Panc1 (cell line): ENCODE data around the gene RIMS1.

ENCODE experiments used
- TF ChIP-seq, protein P1 (sequence below): fragments of 450-650 bp; IDR thresholded peaks from 2 replicates; pipeline ENCODE4 v1.5.1; 2017; ENCODE audit warnings: mild to moderate bottlenecking
- TF ChIP-seq, protein P2 (sequence below), 2 experiments: IDR thresholded peaks; 2 replicates each; pipeline ENCODE4 v1.6.1; 2011 to 2012; ENCODE audit warnings: low read depth in 2 of 2, control low read depth in 1 of 2, low read length in 1 of 2, mild to moderate bottlenecking in 1 of 2, moderate library complexity in 1 of 2; ENCODE audit not compliant: insufficient read depth in 1 of 2

DNA sequence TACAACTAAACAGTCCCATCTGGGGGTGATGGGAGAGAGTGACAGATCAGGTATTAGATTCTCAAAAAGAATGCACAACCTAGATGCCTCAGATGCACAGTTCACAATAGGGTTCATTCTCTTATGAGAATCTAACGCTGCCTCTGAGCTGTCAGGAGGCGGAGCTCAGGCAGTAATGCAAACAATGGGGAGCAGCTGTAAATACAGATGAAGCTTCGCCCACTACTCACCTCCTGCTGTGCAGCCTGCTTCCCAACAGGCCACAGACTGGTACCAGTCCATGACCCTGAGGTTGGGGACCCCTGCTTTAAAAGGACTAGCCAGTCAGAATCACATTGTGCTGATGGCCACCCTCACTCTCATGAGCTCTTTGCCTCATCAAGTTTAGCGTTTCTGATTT lies 488.5 kb downstream of the RIMS1 start:
- TF ChIP-seq, protein P1, sequence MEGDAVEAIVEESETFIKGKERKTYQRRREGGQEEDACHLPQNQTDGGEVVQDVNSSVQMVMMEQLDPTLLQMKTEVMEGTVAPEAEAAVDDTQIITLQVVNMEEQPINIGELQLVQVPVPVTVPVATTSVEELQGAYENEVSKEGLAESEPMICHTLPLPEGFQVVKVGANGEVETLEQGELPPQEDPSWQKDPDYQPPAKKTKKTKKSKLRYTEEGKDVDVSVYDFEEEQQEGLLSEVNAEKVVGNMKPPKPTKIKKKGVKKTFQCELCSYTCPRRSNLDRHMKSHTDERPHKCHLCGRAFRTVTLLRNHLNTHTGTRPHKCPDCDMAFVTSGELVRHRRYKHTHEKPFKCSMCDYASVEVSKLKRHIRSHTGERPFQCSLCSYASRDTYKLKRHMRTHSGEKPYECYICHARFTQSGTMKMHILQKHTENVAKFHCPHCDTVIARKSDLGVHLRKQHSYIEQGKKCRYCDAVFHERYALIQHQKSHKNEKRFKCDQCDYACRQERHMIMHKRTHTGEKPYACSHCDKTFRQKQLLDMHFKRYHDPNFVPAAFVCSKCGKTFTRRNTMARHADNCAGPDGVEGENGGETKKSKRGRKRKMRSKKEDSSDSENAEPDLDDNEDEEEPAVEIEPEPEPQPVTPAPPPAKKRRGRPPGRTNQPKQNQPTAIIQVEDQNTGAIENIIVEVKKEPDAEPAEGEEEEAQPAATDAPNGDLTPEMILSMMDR, result no peak
- TF ChIP-seq, protein P2, sequence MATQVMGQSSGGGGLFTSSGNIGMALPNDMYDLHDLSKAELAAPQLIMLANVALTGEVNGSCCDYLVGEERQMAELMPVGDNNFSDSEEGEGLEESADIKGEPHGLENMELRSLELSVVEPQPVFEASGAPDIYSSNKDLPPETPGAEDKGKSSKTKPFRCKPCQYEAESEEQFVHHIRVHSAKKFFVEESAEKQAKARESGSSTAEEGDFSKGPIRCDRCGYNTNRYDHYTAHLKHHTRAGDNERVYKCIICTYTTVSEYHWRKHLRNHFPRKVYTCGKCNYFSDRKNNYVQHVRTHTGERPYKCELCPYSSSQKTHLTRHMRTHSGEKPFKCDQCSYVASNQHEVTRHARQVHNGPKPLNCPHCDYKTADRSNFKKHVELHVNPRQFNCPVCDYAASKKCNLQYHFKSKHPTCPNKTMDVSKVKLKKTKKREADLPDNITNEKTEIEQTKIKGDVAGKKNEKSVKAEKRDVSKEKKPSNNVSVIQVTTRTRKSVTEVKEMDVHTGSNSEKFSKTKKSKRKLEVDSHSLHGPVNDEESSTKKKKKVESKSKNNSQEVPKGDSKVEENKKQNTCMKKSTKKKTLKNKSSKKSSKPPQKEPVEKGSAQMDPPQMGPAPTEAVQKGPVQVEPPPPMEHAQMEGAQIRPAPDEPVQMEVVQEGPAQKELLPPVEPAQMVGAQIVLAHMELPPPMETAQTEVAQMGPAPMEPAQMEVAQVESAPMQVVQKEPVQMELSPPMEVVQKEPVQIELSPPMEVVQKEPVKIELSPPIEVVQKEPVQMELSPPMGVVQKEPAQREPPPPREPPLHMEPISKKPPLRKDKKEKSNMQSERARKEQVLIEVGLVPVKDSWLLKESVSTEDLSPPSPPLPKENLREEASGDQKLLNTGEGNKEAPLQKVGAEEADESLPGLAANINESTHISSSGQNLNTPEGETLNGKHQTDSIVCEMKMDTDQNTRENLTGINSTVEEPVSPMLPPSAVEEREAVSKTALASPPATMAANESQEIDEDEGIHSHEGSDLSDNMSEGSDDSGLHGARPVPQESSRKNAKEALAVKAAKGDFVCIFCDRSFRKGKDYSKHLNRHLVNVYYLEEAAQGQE (IDR thresholded peaks at IDR 0.05; ENCODE audit: insufficient read depth in 1 of 2, low read depth in 2 of 2, low read length in 1 of 2), result no peak
